Measurements from ENCODE around the gene MRGPRX4.
"Not testable (repeated sequence)": the region's sequence is repeated elsewhere in the genome, so short reads cannot be mapped to it uniquely, and the experiment has no call there.

MRGPRX4 gene

GRCh38 chr11:18172666-18173065 is at the start of gene MRGPRX4:
TSS of gene MRGPRX4 (plus strand) at chr11:18172837. CDS start at chr11:18173257, 420 bp downstream.
- DNase-seq (ENCODE audit: low spot score): no peak

- not testable (repeated sequence) for DNase-seq (ENCODE audit: low spot score)
Observed at GRCh38 chr11:18131115-18131514, 41.5 kb upstream of the MRGPRX4 start.

GRCh38 chr11:18132341-18132740 is 40.3 kb upstream of the MRGPRX4 start, which contains the start of gene MRGPRX3:
TSS of gene MRGPRX3 (plus strand) at chr11:18132571. CDS start at chr11:18137203, 4,632 bp downstream.
- no peak for DNase-seq (ENCODE audit: low spot score)

- no peak for DNase-seq (ENCODE audit: low spot score)
Observed at GRCh38 chr11:18135308-18135707, 37.3 kb upstream of the MRGPRX4 start.

- no peak for DNase-seq (ENCODE audit: low spot score)
Observed at GRCh38 chr11:18137186-18137800, 35.3 kb upstream of the MRGPRX4 start.

GRCh38 chr11:18140145-18140544 is 32.5 kb upstream of the MRGPRX4 start:
- DNase-seq (ENCODE audit: low spot score): no peak

GRCh38 chr11:18144243-18144642 is 28.4 kb upstream of the MRGPRX4 start:
- no peak for DNase-seq (ENCODE audit: low spot score)

- no peak for DNase-seq (ENCODE audit: low spot score)
Observed at GRCh38 chr11:18145025-18145424, 27.6 kb upstream of the MRGPRX4 start.

GRCh38 chr11:18145837-18146236 is 26.8 kb upstream of the MRGPRX4 start:
- no peak for DNase-seq (ENCODE audit: low spot score)

GRCh38 chr11:18151581-18151980 is 21.1 kb upstream of the MRGPRX4 start:
- DNase-seq (ENCODE audit: low spot score): no peak

GRCh38 chr11:18168372-18168771 is 4.3 kb upstream of the MRGPRX4 start:
- DNase-seq (ENCODE audit: low spot score): no peak

- DNase-seq (ENCODE audit: low spot score): no peak
Observed at GRCh38 chr11:18171377-18172000, 1.1 kb upstream of the MRGPRX4 start.

GRCh38 chr11:18173225-18173866 is 709 bp downstream of the MRGPRX4 start:
- no peak for DNase-seq (ENCODE audit: low spot score)

GRCh38 chr11:18188796-18189195 is 16.2 kb downstream of the MRGPRX4 start:
- no peak for DNase-seq (ENCODE audit: low spot score)

- DNase-seq (ENCODE audit: low spot score): not testable (repeated sequence)
Observed at GRCh38 chr11:18189476-18190245, 17.0 kb downstream of the MRGPRX4 start.

- DNase-seq (ENCODE audit: low spot score): no peak
Observed at GRCh38 chr11:18191376-18191775, 18.7 kb downstream of the MRGPRX4 start.

GRCh38 chr11:18193010-18193409 is 20.4 kb downstream of the MRGPRX4 start:
- DNase-seq (ENCODE audit: low spot score): no peak

GRCh38 chr11:18196532-18196931 is 23.9 kb downstream of the MRGPRX4 start:
- DNase-seq (ENCODE audit: low spot score): no peak

GRCh38 chr11:18197738-18198137 is 25.1 kb downstream of the MRGPRX4 start:
- DNase-seq (ENCODE audit: low spot score): not testable (repeated sequence)

GRCh38 chr11:18203723-18204122 is 31.1 kb downstream of the MRGPRX4 start:
- peak; percentile 6 for DNase-seq (ENCODE audit: low spot score)

GRCh38 chr11:18204220-18204619 is 31.6 kb downstream of the MRGPRX4 start:
- DNase-seq (ENCODE audit: low spot score): no peak

- no peak for DNase-seq (ENCODE audit: low spot score)
Observed at GRCh38 chr11:18204771-18205170, 32.1 kb downstream of the MRGPRX4 start.

- DNase-seq (ENCODE audit: low spot score): no peak
Observed at GRCh38 chr11:18209058-18209457, 36.4 kb downstream of the MRGPRX4 start.

Measured in activated CD4-positive, alpha-beta T cell treated with anti-CD3 and anti-CD28 coated beads, Interleukin-2, Interleukin-4, amounts not matched to agents 100 ng/mL and 50 ng/mL, durations not matched to agents 16 hours and 8 hours (primary cell).